Limb (tissue), 2 donors: Measurements from ENCODE around the gene SCARB1.

Experiments used
- DNase-seq, 2 donors: peaks; one replicate each; pipeline ENCODE4 v3.0.0-alpha.2; 2016; ENCODE audit errors: extremely low spot score in 2 of 2

The SCARB1 gene

DNA sequence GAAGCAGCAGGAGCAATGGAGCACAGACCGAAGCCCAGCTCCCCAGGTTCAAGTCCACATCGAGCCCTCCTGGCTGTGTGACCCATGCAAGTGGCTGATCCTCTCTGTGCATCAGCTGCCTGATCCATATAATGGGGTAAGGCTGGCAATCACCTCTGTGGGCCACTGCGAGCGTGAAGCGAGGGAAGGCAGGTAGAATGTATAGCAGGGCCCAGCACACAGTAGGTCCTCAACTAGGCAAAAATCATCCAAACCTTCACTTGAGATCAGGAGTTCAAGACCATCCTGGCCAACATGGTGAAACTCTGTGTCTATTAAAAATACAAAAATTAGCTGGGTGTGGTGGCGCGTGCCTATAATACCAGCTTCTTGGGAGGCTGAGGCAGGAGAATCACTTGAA lies 102.6 kb downstream of the SCARB1 start:
- no peak for DNase-seq

DNA sequence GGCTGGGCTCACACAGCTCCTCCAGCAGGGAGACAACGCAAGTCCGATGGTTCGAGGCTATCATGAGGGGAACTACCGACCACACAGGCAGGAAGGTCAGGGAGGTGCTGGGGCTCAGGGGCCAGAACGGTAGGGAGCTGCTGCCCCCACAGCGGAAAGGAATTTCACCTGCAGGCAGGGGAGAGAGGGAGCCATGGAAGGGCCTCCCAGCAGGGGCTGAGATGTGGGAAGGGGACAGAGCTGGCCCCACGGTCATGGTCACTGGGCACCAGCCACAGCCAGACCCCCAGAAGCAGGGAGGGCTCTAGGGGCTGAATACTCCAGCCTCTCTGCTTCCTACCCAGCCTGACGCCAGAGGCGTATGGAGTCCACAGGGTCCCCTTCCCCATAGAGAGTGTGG lies 103.1 kb downstream of the SCARB1 start:
- no peak for DNase-seq

DNA sequence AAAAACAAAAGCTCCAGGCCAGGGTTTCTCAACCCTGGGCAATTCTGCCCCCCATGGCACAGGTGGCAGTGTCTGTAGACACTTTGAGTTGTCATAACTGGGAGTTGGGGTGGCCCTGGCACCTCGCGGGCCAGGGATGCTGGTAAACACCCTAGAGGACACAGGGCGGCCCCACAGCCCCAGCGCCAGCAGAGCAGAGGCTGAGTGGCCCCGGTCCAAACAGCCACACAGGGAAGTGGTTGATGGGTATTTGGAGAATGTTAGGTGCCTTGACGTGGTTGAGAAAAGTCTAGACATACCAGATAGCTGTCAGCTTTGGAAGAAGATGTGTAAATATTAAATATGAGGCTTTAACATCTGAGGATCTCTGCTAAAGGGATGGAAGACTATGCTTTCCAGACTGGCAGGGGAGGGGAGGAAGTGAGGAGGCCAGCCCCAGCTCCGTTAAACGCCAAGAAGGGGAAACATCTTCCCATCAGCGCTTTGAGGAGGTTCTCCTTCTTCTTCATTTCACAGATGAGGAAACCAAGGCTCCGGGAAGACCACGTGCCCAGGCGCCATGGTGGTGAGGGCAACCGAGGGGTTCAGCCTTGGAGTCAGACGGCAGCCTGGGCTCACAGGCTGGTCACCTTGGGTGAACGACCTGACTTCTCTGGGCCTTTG lies 103.7 kb downstream of the SCARB1 start:
- no peak for DNase-seq

DNA sequence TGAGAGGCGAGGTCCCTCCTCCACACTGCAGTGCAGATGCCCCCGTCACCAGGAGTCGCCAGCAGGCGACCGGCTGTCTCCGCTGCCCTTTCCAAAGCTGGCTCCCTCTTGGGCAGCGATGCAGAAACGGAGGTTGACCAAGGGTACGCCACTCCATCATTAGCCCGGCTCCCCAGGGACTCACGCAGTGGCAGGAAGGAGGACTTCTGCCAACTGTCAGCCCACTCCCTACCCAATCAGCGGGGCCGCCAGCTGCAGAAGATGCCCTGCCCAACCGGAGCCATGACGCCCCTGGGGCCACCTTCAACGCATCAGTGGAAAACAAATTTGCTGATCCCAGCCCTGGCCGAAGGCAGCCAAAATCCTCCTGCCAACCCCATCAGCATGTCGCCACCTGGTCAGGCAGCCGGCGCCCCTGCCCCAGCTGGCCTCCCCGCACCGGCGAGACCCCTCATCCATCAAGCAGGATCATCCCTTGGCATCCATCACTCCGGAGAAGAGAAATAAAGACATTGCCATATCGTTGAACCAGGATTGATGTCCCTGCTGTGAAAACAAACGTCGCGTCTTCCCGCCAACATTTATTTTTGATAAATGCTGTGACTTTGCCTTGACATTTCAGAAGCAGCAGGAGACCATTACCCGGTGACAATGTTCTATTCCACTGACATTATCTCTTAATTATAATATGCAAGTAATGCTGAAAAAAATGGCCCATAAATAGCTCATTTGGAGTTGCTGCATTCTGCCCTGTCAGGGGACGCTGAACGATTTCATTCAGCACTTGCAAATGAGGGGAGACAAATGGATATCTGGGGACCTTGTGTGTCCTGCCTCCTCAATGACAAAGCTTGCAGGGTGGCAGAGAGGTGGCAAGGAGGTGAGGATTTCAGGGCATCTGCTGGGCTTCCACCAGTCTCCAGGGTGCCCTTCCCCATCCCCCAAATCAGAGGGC lies 105.1 kb downstream of the SCARB1 start:
- no peak for DNase-seq

DNA sequence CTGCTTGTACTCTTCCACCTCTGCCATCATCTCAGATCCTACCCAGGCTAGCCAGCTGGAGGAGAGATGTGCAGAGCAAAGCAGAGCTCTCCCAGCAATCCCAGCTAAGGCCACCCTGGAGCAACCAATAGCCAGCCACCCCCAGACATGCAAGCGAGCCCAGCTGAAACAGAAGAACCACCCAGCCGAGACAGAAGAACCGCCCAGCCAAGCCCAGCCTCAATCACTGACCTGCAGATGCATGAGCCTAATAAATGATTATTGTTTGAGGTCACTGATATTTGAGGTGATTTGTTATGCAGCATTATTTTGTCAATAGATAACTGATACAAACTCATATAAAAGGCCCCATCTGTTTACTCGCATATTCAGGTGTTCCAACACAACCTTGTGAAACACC lies 106.3 kb downstream of the SCARB1 start:
- no peak for DNase-seq

DNA sequence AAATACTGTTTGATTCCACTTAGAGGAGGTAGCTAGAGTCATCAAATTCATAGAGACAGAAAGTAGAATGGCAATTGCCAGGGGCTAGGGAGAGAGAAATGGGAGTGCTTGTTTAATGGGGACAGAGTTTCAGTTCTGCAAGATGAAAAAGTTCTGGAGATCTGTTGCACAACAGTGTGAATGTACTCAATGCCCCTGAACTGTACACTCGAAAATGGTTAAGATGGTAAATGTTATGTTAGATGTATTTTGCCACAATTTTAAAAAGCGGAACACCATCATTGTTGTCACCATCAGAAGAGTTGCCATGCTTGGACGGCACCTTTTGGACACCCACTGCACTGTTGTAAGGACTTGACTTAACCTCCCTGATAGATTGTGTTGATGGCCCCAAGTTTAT lies 106.9 kb downstream of the SCARB1 start:
- DNase-seq, result no peak

DNA sequence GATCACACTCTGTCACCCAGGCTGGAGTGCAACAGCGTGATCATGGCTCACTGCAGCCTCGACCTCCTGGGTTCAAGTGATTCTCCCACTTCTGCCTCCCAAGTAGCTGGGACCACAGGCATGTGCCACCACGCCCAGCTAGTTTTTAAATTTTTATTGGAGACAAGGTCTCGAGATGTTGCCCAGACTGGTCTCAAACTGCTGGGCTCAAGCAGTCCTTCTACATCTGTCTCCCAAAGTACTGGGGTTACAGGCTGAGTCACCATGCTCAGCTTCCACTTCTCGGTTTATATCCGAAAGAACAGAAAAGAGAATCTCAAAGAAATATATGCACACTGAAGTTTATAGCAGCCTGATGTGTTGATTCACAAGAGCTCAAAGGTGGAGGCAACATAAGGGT lies 107.5 kb downstream of the SCARB1 start:
- no peak for DNase-seq

DNA sequence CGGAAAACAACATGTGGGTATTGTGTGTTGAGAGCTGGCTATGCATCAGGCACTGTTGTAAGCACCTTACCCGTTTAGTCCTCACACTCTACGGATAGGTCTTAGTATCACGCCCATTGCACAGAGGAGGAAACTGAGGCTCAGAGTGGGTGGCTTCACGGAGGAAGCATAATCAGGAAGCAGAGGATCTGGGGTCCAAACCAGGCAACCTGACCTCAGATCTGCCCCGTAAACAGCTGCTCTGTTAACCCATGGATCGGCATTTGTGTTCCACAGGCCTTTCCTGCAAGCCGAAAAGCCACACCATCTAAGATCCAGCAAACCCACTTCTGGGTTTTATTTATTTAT lies 107.9 kb downstream of the SCARB1 start:
- no peak for DNase-seq

DNA sequence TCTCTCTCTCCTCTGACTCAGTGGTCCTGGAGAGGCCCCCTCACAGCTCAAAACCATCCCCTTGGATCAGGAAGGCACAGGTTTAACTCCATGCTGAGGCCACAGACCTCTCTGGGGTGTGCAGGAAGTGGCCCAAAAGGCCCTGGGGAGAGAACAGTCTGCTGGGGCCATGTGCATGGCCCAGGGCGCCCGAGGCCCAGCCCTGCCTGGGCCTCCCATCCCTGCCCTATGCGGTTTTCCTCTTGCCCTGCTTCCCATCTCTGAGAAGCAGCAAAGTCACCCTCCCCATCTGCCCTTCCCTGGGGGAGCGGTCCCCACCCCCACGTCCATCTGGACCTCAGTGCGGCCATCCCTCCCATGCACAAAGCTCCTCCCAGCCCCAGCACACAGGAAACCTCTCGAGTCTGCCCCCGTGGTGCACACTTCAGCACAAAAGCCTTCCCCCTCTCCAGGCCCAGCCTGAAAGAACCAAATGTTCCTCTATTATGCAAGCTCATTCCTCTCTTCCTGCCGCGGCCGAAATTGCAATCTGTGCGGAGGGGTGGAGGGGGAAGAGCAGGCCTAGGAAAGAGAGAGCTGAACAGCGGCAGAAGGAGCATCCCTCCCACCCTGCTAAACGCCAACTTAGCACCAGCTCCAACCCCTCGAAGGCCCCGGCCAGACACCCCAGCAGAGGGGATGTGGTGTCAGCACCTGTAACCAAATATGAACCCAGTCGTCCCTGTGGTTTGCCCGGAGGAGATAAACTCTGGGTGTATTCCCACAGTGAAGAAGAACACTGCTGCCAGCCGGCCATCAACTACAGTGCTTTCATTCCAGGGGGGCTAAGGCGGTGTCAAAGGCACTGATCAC lies 108.5 kb downstream of the SCARB1 start:
- DNase-seq, result peak; percentile 57 to 74

DNA sequence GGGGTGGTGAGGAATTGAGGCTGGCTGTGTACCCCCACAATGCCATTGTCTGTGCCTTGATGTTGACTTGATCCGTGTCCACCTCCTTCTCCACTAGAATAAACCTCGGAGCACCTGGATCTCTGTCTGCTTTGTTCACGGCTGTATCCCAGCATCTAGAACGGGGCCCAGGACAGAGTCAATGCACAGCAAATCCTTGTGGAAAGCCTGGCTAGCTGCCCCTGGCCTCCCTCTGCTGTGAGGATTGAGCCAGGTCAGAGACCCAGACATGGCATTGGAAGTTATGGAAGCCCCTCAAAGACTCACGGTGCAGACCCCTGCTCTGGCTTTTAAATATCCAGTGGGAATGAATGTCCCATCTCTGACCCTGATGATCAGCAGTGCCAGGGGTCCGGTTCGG lies 109.2 kb downstream of the SCARB1 start:
- DNase-seq, result no peak

DNA sequence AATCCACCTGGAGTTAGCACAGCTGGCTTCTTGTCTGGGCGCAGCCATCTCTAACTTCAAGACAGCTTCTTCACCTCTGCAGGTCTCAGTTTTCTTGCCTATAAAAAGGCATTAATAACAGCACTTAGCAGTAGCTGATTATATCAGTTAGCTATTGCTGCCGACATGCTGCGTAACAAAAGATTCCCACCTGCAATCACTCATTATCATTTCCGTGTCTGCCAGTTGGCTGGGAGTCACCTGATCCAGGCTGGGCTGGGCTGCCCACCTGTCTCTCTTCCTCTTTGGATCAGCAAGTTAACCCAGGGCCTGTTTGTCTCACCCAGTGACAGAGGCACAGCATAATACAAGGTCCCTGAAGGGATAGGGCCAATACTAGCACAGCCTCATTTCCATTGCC lies 109.7 kb downstream of the SCARB1 start:
- DNase-seq, result no peak

DNA sequence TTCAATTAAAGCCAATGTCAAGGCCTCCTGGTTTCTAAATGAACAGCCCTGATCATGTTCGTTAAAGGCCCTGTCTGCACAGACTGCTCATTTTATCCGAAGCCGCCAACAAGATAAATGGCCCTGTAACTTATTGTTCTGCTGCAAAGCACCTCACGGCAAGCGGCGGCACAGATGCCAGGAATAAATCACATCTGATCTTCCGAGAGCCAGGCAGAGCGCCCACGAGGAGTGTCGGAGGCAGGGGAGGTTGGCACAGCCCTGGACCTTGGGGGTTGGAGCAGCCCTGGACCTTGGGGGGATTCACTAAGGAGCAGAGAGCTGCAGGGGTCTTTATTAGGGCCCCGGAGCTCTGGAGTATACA lies 110.5 kb downstream of the SCARB1 start:
- no peak for DNase-seq

DNA sequence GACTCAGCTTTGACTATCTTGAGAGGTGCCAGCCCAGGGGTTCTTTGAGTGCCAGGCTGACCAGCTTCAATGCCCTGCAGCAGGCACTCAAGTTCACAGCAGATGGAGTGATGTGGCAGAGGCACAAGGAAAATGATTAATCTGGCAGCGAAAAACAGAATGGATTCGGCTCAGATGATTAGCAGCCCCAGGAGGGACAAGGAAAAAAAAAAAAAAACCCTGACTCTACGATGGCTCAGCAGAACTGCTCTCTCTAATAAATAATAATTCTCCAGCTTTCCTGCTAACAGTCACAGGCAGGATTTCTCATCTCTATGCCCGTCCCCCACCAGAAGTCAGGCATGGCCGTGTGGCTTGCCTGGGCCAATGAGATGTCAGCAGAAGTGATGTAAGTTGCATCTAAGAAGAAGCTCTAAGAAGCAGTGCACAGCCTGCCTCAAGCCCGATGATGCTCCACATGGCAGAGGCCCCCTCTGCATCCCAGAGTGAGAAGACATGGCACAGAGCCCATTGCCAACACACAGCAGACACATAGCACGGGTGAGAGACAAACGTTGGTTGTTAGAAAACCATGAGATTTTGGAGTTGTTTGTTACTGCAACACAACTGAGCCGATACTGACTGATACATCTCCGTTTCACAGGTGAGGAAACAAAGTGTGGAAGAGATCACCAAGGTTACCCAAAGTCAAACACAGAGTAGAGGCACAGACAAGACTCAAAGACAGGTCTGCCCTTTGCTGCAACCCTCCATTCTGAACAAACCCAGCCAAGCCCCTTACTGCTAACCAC lies 111.0 kb downstream of the SCARB1 start:
- no peak for DNase-seq

DNA sequence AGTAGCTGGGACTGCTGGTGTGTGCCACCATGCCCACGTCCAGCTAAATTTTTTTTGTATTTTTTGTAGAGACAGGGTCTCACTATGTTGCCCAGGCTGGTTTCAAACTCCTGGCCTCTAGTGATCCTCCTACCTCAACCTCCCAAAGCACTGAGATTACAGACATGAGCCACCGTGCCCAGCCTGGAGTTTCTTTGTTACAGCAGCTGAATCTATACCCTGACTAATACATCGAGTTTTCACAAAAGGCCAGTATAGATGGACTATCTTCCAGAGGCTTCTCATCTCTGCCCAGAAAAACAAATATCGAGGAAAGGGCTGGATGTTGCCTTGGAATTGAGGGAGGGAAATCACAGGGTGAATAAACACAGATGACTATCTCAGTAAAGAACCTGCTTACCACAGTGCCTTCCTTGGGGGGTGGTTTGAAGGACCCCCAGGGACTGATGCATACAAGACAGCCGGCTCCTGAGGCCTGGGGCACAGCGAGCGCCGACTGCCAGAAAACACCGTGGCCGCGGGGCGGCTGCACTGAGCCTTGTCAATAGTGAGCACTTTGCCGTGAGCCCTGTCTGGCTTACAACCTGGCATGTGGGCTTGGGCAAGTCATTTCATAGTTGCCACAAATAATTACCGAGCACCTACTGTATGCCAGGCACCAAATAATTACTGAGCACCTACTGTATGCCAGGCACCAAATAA lies 111.9 kb downstream of the SCARB1 start:
- DNase-seq, result no peak

DNA sequence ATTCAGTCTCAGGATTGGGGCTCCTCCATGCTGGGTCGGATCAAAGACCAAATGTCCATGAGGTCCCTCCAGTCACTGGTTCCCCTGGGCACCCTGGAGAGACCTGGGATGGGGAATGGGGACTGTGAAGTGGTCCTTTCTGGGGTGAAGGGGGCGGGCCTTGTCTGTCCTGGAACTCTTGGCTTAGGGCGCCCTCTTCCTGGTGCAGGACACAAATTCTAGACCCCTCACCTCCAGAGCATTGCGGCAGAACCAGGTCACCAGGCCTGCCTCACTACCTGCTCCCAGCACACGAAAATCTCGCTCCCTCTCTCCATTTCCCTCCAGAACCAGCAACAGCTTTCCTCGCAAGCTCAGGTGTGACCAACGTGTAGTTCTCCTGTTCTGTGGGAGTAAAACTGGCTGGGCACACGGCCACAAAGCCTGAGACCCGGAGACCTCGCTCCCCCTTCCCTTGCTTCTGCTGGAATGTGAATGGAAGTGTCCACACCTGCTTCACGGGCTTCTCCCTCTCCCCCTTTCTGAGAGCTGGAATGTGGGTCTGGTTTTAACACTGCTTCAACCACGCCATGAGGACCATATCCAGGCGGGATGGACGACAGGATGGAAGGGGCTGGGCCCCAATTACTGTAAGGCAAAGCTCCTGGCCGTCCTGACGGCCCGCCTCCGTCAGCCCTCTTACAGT lies 112.7 kb downstream of the SCARB1 start:
- DNase-seq, result no peak

DNA sequence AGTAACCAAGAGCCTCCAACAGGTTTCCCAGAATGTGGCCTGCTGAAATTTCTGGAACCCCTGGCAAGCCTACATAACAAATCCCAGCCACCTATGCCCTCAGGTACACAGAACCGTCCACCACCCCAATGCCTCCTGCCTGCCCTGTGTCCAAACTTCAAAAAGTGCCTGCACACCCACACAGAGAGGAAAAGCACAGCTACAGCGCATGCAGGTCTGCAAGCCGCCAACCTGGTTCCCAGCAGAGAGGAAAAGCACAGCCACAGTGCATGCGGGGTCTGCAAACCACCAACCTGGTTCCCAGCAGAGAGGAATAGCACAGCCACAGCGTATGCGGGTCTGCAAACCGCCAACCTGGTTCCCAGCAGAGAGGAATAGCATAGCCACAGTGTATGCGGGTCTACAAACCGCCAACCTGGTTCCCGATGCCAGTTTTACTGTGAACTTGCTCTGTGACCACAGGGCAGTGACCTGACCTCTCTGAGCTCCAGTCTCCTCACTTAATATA lies 113.5 kb downstream of the SCARB1 start:
- no peak for DNase-seq

DNA sequence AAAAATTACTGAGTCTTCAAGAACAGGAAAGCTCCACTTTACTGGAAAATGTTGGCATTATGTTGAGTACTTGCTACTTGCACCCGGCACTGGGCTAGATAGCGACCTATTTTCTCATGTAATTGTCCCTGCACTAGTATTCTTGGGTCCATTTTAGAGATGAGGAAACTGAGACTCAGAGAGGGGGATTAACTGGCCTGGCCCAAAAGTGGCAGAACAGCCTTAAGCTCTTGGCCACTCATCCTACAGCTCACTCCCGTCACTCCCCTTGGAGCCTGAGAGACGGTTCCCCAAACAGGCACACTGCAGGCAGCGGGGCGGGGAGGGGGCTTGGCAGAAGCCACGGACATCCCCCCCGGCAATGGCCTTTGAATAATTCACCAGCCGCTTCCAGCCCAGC lies 113.9 kb downstream of the SCARB1 start:
- no peak for DNase-seq

DNA sequence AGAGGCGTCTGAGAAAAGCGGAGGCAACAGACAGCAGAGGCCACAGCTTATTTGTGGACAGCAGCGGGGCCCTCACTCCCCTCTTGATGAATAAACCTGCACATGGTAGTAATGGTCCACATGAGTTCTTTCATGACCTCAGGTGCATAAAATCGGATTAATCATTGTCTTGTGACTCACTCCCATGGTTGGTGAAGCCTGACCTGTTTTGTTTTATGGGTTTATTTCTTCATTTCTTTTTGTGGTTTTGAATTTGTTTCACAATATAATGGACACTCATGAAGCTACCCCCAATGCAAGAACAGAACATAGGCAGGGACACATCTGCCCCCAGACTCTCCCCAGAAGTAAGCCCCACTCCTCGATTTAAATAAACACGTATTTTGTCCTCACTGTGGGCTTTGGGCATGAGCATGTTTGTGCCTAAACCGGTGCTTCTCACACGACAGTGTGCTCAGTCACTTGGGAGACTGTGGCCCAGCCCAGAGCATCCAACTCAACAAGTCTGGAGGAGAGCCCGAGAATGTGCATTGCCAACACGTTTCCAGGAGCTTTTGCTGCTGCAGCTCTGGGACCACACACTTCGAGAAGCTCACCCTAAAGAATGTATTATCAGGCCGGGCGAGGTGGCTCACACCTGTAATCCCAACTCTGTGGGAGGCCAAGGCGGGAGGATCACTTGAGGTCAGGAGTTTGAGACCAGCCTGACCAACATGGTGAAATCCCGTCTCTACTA lies 116.1 kb downstream of the SCARB1 start:
- no peak for DNase-seq
